GM13977 (cell line): ENCODE data around the gene ABCC3.

Experiments
- DNase-seq: peaks from one replicate; pipeline ENCODE4 v3.0.0; 2012; ENCODE audit warnings: low spot score
- in situ Hi-C: fragments of 300-500 bp; cut with MboI; formaldehyde crosslinking; loops from one replicate; pipeline ENCODE4 v1.12.0; 2022; ENCODE audit warnings: low sequenced_read_pairs, low pct_unique_long_range_greater_than_20kb, mixed read lengths, inconsistent platforms; ENCODE audit not compliant: unreplicated experiment
- TF ChIP-seq, protein P1 (sequence below): IDR thresholded peaks from 2 replicates; pipeline ENCODE4 v1.5.1; 2012; ENCODE audit warnings: mild to moderate bottlenecking, control low read depth; ENCODE audit not compliant: insufficient read depth; ENCODE audit errors: extremely low read depth, missing control alignments

Gene ABCC3

DNA sequence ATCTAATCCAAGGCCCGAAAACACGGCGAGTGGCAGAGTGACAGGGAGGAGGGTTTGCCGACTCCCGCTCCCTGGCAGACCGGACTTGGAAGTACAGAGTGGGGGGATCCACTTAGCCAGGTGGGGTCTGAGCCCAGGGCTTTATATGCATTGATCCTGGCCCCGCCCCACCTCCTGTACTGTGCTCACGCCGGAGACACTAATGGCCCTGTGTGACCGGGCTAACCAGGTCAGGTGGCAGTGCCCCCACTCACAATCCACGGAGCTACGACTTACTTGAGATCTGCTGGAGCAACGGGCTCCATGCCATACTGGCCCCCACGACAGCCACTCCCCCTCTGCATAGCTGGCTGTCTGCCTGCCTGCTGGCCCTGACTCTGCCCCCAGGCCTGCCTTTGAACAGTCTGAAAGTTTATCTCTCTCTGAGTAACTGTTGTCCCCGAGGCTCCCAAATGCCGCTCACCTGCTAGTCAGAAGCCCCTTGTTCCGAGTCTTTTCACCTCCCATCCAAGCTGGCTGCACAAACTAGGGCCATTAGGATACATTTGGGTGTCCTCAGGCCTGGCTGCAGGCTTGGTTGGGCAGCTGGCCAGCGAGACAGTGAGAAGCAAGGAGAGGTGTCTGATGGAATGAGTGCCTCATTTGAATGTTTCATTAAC lies 46.2 kb upstream of the ABCC3 start:
- no peak for DNase-seq
- in situ Hi-C loops, result no loop called here
- TF ChIP-seq, protein P1, sequence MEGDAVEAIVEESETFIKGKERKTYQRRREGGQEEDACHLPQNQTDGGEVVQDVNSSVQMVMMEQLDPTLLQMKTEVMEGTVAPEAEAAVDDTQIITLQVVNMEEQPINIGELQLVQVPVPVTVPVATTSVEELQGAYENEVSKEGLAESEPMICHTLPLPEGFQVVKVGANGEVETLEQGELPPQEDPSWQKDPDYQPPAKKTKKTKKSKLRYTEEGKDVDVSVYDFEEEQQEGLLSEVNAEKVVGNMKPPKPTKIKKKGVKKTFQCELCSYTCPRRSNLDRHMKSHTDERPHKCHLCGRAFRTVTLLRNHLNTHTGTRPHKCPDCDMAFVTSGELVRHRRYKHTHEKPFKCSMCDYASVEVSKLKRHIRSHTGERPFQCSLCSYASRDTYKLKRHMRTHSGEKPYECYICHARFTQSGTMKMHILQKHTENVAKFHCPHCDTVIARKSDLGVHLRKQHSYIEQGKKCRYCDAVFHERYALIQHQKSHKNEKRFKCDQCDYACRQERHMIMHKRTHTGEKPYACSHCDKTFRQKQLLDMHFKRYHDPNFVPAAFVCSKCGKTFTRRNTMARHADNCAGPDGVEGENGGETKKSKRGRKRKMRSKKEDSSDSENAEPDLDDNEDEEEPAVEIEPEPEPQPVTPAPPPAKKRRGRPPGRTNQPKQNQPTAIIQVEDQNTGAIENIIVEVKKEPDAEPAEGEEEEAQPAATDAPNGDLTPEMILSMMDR, result no peak

DNA sequence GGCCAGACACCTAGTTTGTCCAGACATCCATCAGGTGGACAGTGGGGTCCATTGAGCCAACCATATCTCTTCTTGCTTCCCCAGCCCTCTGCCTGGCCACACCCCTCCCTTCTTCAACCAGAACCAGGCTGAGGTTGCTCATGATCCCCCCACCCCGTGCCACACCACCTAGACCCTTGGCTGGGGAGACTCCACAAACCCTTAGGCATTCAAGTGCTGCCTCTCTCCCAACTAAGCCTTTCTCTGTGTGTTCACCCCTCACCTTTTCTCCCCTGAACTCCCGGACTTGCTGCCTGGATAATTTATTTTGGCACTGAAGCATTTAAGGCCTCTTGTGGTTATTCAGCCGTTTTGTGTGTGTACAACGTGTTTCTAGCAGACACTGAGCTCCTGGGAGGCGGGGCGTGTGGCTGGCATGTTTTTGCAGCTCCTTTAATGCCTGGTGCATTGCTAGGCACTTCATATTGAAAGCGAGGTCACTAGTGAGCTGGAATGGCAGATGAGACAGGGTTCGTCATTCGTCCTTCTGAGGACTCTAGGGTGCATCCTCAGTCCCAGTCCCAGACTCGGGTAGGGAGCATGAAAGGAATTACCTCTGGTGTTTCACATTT lies 45.5 kb upstream of the ABCC3 start:
- no peak for DNase-seq
- TF ChIP-seq, protein P1, result no peak
- in situ Hi-C loops, result no loop called here

DNA sequence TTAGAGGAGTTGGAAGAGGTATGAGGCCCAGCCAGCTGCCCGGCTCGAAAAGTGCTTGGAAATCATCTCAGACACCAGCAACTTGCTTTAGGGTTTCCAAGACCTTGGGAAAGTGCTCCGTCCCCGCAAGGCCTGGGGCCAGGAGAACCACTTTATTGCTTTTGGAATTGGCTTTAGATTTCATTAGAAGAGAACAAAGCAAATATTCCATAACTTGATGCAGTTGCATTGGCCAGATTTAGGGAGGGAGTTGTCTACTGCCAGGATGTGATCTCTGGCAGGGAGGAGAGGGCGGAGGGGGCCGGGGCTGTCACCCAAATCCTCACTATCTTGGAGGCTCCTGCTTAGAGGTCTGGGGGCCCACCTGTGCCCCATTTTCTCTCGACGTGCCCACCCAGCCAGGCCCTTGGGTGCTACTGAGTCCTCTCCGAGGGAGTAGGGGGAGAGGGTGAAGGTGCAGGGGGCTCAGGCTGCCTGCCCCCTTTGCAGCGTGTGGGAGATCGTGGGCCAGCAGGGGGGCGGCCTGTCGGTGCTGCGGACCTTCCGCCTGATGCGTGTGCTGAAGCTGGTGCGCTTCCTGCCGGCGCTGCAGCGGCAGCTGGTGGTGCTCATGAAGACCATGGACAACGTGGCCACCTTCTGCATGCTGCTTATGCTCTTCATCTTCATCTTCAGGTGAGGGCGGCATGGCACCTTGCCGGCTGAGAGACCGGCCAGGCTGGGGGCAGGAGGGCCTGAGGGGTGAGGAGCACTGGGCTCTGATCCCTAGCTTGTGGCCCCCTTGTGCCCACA lies 43.5 kb upstream of the ABCC3 start:
- TF ChIP-seq, protein P1, result no peak
- DNase-seq, result no peak
- in situ Hi-C loops, result no loop called here

DNA sequence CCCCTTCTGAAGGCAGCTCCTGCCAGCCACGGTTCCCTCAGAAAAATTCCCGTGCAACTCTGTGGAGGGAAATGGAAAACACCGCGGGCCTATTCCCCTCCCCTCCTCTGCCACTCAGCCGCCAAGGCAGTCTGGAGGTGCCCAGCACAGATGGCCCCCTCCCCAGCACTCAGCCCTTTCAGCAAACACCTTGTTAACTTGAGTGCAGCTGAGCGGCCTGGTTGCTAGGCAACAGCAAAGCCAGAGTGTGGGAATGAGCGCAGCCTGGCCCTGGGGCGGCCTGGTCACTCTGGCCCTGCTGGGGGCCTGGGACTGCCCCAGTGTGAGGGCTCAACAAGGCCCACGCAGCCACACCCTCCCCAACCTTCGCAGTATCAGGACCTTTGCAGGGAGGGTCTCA lies 41.4 kb upstream of the ABCC3 start:
- DNase-seq, result no peak
- in situ Hi-C loops, result no loop called here

DNA sequence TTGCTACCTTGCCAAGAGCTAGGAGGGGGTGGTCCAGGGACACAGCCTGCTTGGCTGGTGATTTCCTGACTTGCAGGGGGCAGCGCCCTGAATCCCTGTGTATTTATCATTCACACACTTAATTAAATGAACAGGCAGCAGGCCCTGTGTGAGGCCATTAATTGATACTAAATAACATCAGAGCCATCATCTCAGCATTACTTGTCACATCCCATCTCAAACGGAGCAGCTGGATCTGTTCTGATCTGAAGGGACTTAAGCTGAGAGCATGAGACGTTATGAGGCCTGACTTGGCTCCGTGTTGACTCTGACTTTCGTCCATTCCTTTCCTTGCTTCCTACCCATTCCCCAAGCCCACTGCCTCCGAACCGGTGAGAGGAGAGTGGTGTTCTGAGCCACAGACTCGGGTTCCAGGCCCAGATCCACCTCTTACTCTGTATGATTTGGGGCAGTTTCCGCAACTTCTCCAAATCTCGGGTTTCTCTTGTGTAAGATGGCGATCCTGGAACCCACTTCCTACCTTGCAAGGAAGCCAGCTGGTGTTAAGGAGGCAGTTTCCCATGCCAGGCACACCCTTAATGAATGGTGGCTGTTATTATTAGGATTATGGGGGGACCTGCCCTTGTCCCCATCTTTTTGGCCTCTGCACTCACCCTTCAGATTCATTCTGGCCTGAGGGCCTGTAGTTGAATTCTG lies 40.4 kb upstream of the ABCC3 start:
- TF ChIP-seq, protein P1, result no peak
- no peak for DNase-seq
- in situ Hi-C loops, result no loop called here

More for the DNA sequence above, 41.4 kb upstream of the ABCC3 start:
- TF ChIP-seq, protein P1, result no peak

DNA sequence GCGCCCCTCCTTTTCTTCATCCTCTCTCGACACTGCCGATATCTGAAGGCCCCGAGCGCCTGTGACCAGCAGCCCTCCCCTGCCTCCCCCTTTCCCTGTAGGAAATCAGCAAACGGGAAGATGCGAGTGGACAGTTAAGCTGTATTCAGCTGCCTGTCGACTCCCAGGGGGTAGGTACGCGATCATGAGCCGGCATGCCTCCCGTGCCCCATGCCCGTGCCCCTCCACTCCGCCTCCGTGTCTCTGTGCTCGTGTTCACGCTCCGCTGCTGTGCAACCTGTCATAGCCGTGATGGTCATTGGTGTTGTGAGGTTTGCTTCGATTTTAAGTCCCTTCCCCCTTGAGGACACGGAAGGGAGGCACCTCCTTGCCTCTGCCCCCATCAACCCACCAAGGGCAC lies 39.8 kb upstream of the ABCC3 start:
- no peak for DNase-seq
- in situ Hi-C loops, result no loop called here
- TF ChIP-seq, protein P1, result no peak
